GM06990 (cell line): ENCODE measurements around the gene CHMP6.

Experiments used
- DNase-seq: peaks from one replicate; pipeline ENCODE4 v3.0.0-alpha.2; 2011; ENCODE audit not compliant: insufficient read length; ENCODE audit errors: extremely low read depth
- H3K27me3 ChIP-seq: replicated peaks from 2 replicates; pipeline ENCODE4 v1.6.0; 2011; ENCODE audit warnings: low read length; ENCODE audit not compliant: control insufficient read depth, insufficient read depth
- H3K36me3 ChIP-seq: 2 replicates; pipeline ENCODE4 v1.5.1; 2011; ENCODE audit warnings: low read length; ENCODE audit not compliant: control insufficient read depth, insufficient read depth
- H3K4me3 ChIP-seq: replicated peaks from 2 replicates; pipeline ENCODE4 v1.5.1; 2011; ENCODE audit warnings: low read depth, mild to moderate bottlenecking, control low read depth, low read length
- CTCF ChIP-seq: IDR thresholded peaks from 2 replicates; pipeline ENCODE4 v1.5.1; 2011; ENCODE audit warnings: low read length, control low read depth, mild to moderate bottlenecking, inconsistent platforms; ENCODE audit not compliant: insufficient read depth, poor library complexity, severe bottlenecking

The CHMP6 gene

GRCh38 chr17:80950466-80951120, 41.0 kb upstream of the CHMP6 start:
- DNase-seq: no peak
- Histone ChIP-seq H3K27me3 (no peaks in the 10 kb centered on the region), H3K4me3 (no peak overlapping the region), H3K36me3 (peaks cover 11% of the 10 kb centered on the region)
- no peak for TF ChIP-seq CTCF

- peaks cover 9% of the 10 kb centered on the region for H3K36me3 ChIP-seq
- no peak overlapping the region for H3K4me3 ChIP-seq
- DNase-seq: no peak
- H3K27me3 ChIP-seq: no peaks in the 10 kb centered on the region
- no peak for TF ChIP-seq CTCF
Observed at GRCh38 chr17:80951121-80952090, 40.2 kb upstream of the CHMP6 start.

GRCh38 chr17:80952291-80952690, 39.4 kb upstream of the CHMP6 start:
- DNase-seq: no peak
- no peak for TF ChIP-seq CTCF
- Histone ChIP-seq H3K4me3 (no peak overlapping the region), H3K36me3 (peaks cover 10% of the 10 kb centered on the region), H3K27me3 (no peaks in the 10 kb centered on the region)

GRCh38 chr17:80953471-80954315, 37.9 kb upstream of the CHMP6 start:
- Histone ChIP-seq H3K27me3 (no peaks in the 10 kb centered on the region), H3K4me3 (no peak overlapping the region), H3K36me3 (peaks cover 11% of the 10 kb centered on the region)
- no peak for TF ChIP-seq CTCF
- no peak for DNase-seq

GRCh38 chr17:80955078-80955477, 36.6 kb upstream of the CHMP6 start:
- no peak for DNase-seq
- H3K36me3 ChIP-seq: peaks cover 5% of the 10 kb centered on the region
- no peak overlapping the region for H3K4me3 ChIP-seq
- no peaks in the 10 kb centered on the region for H3K27me3 ChIP-seq
- TF ChIP-seq CTCF: no peak
